ENCODE results near the gene TTLL5.
"Not testable (repeated sequence)": the region's sequence is repeated elsewhere in the genome, so short reads cannot be mapped to it uniquely, and the experiment has no call there.

The TTLL5 gene

GRCh38 chr14:75837151-75837787 lies 176.2 kb downstream of the TTLL5 start:
- DNase-seq: no peak

GRCh38 chr14:75840911-75841310 lies 179.9 kb downstream of the TTLL5 start:
- DNase-seq: no peak

GRCh38 chr14:75842551-75842950 lies 181.5 kb downstream of the TTLL5 start:
- DNase-seq: no peak

GRCh38 chr14:75844486-75844885 lies 183.4 kb downstream of the TTLL5 start:
- no peak for DNase-seq

GRCh38 chr14:75845136-75845804 lies 184.2 kb downstream of the TTLL5 start:
- DNase-seq: no peak

- DNase-seq: not testable (repeated sequence)
Observed at GRCh38 chr14:75846694-75847093, 185.6 kb downstream of the TTLL5 start.

- no peak for DNase-seq
Observed at GRCh38 chr14:75847584-75847983, 186.5 kb downstream of the TTLL5 start.

- no peak for DNase-seq
Observed at GRCh38 chr14:75848167-75848913, 187.3 kb downstream of the TTLL5 start.

- no peak for DNase-seq
Observed at GRCh38 chr14:75849300-75849895, 188.4 kb downstream of the TTLL5 start.

GRCh38 chr14:75851574-75851866 lies 190.5 kb downstream of the TTLL5 start:
- DNase-seq: no peak

- no peak for DNase-seq
Observed at GRCh38 chr14:75854111-75854799, 193.2 kb downstream of the TTLL5 start.

GRCh38 chr14:75857199-75857598 lies 196.2 kb downstream of the TTLL5 start:
- DNase-seq: no peak

- no peak for DNase-seq
Observed at GRCh38 chr14:75858362-75858761, 197.3 kb downstream of the TTLL5 start.

- no peak for DNase-seq
Observed at GRCh38 chr14:75859746-75860145, 198.7 kb downstream of the TTLL5 start.

- no peak for DNase-seq
Observed at GRCh38 chr14:75860561-75861160, 199.6 kb downstream of the TTLL5 start.

- no peak for DNase-seq
Observed at GRCh38 chr14:75861161-75861621, 200.1 kb downstream of the TTLL5 start.

- no peak for DNase-seq
Observed at GRCh38 chr14:75863221-75863620, 202.2 kb downstream of the TTLL5 start.

GRCh38 chr14:75864352-75864751 lies 203.3 kb downstream of the TTLL5 start:
- DNase-seq: no peak

- no peak for DNase-seq
Observed at GRCh38 chr14:75865531-75865930, 204.5 kb downstream of the TTLL5 start.

- DNase-seq: no peak
Observed at GRCh38 chr14:75866970-75867369, 205.9 kb downstream of the TTLL5 start.

GRCh38 chr14:75871181-75871880 lies 210.3 kb downstream of the TTLL5 start:
- no peak for DNase-seq

GRCh38 chr14:75875958-75876357 lies 214.9 kb downstream of the TTLL5 start:
- no peak for DNase-seq

All from NCI-H2081 (cell line).